HL-60/S4 (cell line): Measurements from ENCODE around the gene CBL.
"Not testable (repeated sequence)": the region's sequence is repeated elsewhere in the genome, so short reads cannot be mapped to it uniquely, and the experiment has no call there.

Experiments
- in situ Hi-C: fragments of 300-500 bp; cut with MboI; formaldehyde crosslinking; loops from 2 replicates; pipeline ENCODE4 v1.14.3; 2022; ENCODE audit warnings: low sequenced_read_pairs

Gene CBL

DNA sequence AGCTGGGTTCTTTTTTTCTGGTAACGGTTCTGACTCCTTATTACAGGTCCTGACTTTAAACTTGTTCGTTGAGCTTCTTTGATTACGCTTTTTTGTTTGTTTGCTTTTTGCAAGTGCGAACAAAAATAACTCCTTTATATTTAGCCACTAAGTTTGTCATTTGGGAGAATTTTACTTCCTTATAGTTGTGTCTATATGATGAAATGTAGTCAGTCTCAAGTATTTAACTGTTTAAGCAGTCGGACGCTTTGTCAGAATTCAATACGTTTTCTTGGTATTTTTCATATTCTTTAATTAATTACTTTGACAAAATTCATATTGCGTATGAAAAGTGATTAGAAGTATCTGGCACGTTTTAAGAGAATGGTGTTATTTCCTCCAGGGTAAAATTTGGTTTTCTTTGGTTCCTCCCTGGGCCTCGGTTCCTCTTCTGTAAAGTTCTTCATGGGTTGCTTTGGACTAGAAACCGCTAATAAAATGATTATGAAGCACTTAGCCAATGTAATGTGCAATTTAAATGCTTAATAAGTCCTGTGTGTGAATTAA, 1.3 kb downstream of the CBL start:
- in situ Hi-C loops, result no loop called here

GRCh38 chr11:119209186-119209585, 3.0 kb downstream of the CBL start:
- in situ Hi-C loops, result no loop called here

DNA sequence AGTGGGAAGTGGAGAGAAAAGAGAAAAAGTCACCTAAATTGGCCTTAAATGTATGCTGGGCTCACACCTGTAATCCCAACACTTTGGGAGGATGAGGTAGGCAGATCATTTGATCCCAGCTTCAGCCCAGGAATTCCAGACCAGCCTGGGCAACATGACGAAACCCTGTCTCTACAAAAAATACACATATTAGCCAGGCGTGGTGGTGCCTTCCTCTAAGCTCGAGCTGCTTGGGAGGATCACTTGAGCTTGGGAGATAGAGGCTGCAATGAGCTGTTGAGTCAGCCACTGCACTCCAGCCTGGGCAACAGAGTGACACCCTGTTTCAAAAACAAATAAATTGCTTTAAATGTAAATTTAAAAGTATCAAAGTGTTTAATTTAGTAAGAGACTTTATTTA, 3.9 kb downstream of the CBL start:
- in situ Hi-C loops, result no loop called here

DNA sequence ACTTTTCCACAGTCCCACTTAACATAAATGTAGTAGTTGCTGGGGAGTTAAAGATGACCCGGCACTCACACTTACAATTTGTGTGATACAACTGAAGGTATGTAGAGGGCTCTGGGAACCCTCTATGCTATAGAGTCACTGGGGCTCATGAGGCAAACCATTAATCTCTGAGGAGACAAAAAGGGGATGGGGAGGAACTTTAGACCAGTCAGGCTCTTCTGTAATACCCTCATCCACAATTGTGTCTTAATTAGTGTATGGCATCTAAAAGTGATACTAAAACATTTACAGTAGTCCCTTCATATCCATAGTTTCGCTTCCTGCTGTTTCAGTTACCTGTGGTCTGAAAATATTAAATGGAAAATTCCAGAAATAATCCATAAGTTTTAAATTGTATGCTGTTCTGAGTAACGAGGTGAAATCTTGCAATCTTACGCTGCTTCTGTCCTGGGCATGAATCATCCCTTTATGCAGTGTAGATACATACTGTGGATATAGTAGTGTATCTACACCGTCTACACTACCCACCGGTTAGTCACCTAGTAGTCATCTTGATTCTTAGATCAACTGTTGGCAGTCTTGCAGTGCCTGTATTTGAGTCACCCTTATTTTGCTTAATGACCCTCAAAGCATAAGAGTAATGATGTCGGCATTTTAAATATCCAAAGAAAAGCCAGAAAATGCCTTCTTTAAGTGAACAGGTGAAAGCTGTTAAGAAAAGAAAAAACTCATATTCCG, 12.2 kb downstream of the CBL start:
- in situ Hi-C loops, result no loop called here

DNA sequence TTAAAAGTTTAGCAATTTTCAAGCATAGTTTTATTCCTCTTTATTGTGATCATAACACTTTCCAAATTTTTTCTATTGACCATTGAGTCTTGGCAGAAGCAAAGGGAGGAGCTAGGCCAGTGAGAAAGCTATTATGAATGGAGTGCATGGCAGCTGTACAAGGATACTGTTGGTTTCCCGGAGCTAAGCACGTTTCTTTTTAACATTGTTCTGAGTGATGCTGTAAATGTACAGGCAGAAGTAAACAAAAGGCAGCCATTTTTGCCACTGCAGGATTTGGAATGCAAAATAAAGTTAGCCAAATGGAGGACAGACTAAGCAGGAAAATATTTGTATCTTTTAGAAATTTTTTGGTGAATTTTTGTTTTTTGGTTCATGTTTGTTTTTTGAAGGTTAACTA, 16.2 kb downstream of the CBL start:
- in situ Hi-C loops, result no loop called here

DNA sequence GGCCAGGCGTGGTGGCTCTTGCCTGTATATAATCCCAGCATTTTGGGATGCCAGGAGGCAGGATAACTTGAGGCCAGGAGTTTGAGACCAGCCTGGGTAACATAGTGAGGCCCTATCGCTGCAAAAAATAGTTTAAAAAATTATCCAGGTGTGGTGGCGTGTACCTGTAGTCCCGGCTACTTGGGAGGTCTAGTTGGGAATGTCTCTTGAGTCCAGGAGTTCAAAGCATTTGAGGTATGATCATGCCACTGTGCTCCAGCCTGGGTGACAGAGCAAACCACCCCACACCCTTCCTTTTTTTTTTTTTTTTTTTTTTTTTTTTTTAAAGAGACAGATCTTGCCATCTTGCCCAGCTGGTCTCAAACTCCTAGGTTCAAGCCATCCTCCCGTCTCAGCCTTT, 16.8 kb downstream of the CBL start:
- in situ Hi-C loops, result no loop called here

GRCh38 chr11:119223856-119224255, 17.7 kb downstream of the CBL start:
- in situ Hi-C loops, result no loop called here

- in situ Hi-C loops, result not testable (repeated sequence)
These were observed 22.6 kb downstream of the CBL start for GRCh38 chr11:119228535-119229287.

- in situ Hi-C loops, result no loop called here
These were observed 23.1 kb downstream of the CBL start for GRCh38 chr11:119229288-119229672.

DNA sequence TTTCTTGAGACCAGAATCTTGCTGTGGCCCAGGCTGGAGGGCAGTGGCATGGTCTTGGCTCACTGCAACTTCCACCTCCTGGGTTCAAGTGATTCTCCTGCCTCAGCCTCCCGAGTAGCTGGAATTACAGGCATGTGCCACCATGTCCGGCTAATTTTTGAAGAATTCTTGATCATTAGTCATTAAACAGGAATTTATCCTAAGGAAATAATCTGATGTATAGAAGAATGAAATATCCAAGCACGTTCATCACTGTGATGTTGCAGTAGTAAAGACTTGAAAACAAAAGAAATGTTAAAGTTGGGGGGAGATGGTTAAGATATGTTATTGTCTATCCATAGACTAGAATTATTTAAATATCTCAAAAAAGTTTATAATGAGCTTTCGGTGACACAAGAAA, 23.6 kb downstream of the CBL start:
- in situ Hi-C loops, result no loop called here

DNA sequence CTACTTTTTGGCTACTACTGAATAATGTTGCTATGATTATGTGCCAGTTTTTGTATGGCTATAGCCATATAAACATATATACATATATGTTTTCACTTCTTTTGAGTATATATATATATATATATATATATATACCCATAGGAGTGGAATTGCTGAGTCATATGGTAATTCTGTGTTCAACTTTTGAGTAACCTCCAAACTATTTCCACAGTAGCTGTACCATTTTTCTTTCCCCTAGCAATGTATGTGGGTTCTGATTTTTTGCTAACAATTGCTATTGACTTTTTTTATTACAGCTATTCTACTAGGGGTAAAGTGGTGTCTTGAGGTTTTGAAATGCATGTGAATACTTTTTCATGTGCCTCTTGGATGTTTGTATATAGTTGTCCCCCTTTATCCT, 30.4 kb downstream of the CBL start:
- in situ Hi-C loops, result no loop called here

GRCh38 chr11:119236891-119237290, 30.8 kb downstream of the CBL start:
- in situ Hi-C loops, result no loop called here

GRCh38 chr11:119237515-119237914, 31.4 kb downstream of the CBL start:
- in situ Hi-C loops, result no loop called here

DNA sequence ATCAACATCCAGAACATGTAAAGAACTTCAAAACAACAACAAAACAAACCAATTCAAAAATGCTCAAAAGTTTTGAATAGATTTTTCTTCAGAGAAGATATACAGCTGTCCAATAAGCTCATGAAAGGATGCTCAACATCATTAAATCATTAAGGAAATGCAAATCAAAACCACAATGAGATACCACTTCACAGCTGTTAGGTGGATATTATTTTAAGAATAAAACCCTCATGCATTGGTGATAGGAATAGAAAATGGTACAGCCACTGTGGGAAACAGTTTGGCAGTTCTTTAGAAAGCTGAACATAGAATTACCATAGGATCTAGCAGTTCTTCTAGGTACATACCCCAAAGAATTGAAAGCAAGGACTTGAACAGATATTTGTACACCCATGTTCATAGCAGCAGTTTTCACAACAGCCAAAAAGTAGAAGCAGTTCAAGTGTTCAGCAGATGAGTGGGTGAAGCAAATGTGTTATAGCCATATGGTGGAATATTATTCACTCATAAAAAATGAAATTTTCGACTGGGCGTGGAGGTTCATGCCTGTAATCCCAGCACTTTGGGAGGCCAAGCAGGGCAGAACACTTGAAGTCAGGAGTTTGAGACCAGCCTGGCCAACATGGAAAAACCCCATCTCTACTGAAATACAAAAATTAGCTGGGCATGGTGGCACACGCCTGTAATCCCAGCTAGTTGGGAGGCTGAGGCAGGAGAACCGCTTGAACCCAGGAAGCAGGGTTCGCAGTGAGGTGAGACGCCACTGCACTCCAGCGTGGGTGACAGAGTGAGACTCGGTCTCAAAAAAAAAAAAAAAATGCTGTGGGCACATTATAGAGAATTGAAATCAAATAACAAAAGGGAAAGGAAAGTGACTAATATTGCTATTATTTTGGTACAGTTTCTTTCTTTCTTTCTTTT, 42.9 kb downstream of the CBL start:
- in situ Hi-C loops, result no loop called here

DNA sequence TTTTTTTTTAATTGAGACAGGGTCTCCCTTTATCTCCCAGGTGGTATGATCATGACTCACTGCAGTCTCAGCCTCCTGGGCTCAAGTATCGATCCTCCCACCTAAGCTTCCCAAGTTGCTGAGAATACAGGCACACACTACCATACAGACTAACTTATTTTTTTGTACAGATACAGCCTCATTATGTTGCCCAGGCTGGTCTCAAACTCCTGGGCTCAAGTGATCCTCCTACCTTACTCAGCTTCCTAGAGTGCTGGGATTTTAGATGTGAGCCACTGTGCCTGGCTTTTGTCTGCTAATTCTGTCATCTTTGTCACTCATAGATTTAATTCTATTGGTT, 43.5 kb downstream of the CBL start:
- in situ Hi-C loops, result no loop called here

DNA sequence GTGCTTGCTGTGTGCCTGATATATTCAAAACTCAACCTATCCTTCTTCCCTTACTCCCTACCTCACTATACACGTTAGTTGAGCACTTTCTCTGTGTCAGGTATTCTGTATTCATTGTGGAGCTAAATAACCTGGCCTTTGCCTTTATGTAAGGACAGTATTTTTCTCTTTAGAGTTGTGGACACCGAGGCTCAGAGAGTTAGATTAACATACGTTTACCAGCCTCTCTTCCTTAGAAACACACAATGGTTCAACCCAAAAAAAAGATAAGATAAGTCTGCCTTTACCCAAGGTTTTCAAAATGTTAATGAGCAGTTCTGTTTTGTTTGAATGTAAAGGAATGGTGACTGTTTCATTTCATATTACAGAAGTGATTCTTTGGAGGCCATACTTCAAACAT, 45.0 kb downstream of the CBL start:
- in situ Hi-C loops, result no loop called here

DNA sequence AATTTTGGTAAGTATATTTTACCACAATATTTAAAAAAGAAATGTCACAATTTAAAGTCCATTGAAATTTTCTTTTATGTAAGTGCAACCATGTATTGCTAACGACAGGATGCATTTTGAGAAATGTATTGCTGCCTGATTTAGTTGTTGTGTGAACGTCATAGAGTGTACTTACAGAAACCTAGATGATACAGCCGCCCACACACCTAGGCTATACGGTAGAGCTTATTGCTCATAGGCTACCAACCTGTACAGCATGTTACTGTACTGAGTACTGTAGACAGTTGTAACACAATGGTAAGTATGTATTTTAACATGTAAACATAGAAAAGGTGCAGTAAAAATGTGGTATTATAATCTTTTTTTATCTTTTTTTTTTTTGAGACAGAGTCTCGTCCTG, 48.1 kb downstream of the CBL start:
- in situ Hi-C loops, result no loop called here

- in situ Hi-C loops, result no loop called here
These were observed 52.0 kb downstream of the CBL start for GRCh38 chr11:119258180-119258579.

- in situ Hi-C loops, result no loop called here
These were observed 52.8 kb downstream of the CBL start for GRCh38 chr11:119258983-119259382.

DNA sequence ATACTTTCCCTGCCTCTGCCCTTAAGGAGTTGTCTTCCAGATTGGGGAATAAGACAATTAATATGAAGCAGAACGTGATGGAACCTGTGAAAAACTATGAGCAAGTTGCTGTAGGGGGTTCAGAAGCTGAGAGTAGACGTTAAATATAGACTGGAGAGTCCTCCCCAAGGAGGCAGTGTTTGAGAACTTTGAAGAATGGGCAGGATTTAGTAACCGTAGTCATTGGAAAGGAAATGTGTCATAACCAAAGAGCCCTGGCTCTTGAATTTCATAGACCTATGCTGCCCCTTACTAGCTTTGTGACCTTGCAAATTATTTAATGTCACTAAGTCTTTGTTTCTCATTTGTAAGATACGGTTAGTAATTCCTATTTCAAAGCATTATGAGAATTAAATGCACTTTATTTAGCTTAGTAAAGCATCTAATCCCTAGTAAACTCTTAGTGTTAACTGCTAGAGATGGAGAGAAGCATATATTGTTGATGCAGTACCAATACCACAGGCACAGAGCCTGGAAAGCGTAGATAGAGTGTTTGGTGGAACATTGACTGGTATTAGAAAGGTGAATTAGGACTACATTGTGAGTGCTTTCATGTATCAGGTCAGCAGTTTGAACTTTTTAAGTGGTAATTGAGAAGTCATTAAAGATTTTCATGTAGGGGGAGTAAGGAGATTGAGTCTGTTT, 56.7 kb downstream of the CBL start:
- in situ Hi-C loops, result no loop called here
